Measurements from ENCODE around the gene PRKD2. TPM values are rescaled to one million over a fixed set of nuclear protein-coding genes. Genes with fewer than 3 reads are reported as not detected.

Gene PRKD2
- total RNA-seq (10 to 100 TPM in 1 of 2 donors, 1 to 10 TPM in 1; 8.5 to 14.4 TPM), polyA plus RNA-seq (10 to 100 TPM in 1 of 2 donors, 1 to 10 TPM in 1; 7.3 to 10.0 TPM)

GRCh38 chr19:46717034-46717715 is at the start of gene PRKD2:
Gene PRKD2 (minus strand): TSS chr19:46717114. CDS start chr19:46716370, 744 bp downstream.
- peaks cover 5 to 23% (median 7%) of the 10 kb centered on the region in 4 donors for H3K36me3 ChIP-seq (ENCODE audit: control insufficient read depth in 4 of 4, insufficient read depth in 3 of 4, low read depth in 1 of 4, low read length in 3 of 4)
- H3K9ac ChIP-seq (ENCODE audit: low read depth in 1 of 2, low read length in 2 of 2): peak within 1 kb of the TSS; percentile 93 to 95
- H3K4me3 ChIP-seq (ENCODE audit: low read depth in 1 of 3, low read length in 3 of 3): peak within 1 kb of the TSS; percentile 76 to 88 (median 77)
- TF ChIP-seq YY1 (IDR thresholded peaks at IDR 0.05) (no peak), GABPA (IDR thresholded peaks at IDR 0.05 in 1 of 2, conservative IDR thresholded peaks at IDR 0.05 in 1 of 2) (peak in 1 of 2 donors; percentile 51)
- WGBS: 1% methylated on average over 52 of the region's 52 CpGs
- H3K27me3 ChIP-seq (ENCODE audit: control insufficient read depth in 4 of 4, insufficient read depth in 4 of 4, low read length in 3 of 4): no peaks in the 10 kb centered on the region
- H3K4me1 ChIP-seq (ENCODE audit: control insufficient read depth in 4 of 4, insufficient read depth in 4 of 4, low read length in 3 of 4): peaks cover 0 to 28% (median 19%) of the 10 kb centered on the region in 4 donors
- no peaks in the 10 kb centered on the region for H3K9me3 ChIP-seq (ENCODE audit: control insufficient read depth in 4 of 4, low read length in 3 of 4)
- DNase-seq (ENCODE audit: low spot score): peak; percentile 92
- H3K27ac ChIP-seq (ENCODE audit: low read depth in 1 of 2, low read length in 2 of 2): peak within 1 kb of the TSS; percentile 89 to 96

GRCh38 chr19:46764817-46765291 is 47.9 kb upstream of the PRKD2 start:
- H3K9me3 ChIP-seq (ENCODE audit: control insufficient read depth in 4 of 4, low read length in 3 of 4): no peaks in the 10 kb centered on the region
- 61% methylated on average over 11 of the region's 11 CpGs for WGBS
- TF ChIP-seq CTCF (IDR thresholded peaks at IDR 0.05; ENCODE audit: low read depth, low read length, missing input control) (no peak), ATF3 (IDR thresholded peaks at IDR 0.05) (no peak), GABPA (IDR thresholded peaks at IDR 0.05 in 1 of 2, conservative IDR thresholded peaks at IDR 0.05 in 1 of 2) (no peak), SP1 (IDR thresholded peaks at IDR 0.05) (no peak)
- H3K9ac ChIP-seq (ENCODE audit: low read depth in 1 of 2, low read length in 2 of 2): no peak overlapping the region
- H3K27ac ChIP-seq (ENCODE audit: low read depth in 1 of 2, low read length in 2 of 2): no peak overlapping the region
- no peaks in the 10 kb centered on the region for H3K36me3 ChIP-seq (ENCODE audit: control insufficient read depth in 4 of 4, insufficient read depth in 3 of 4, low read depth in 1 of 4, low read length in 3 of 4)
- H3K4me1 ChIP-seq (ENCODE audit: control insufficient read depth in 4 of 4, insufficient read depth in 4 of 4, low read length in 3 of 4): peaks cover 0 to 5% (median 3%) of the 10 kb centered on the region in 4 donors
- DNase-seq (ENCODE audit: low spot score): no peak
- H3K27me3 ChIP-seq (ENCODE audit: control insufficient read depth in 4 of 4, insufficient read depth in 4 of 4, low read length in 3 of 4): no peaks in the 10 kb centered on the region
- no peak overlapping the region for H3K4me3 ChIP-seq (ENCODE audit: low read depth in 1 of 3, low read length in 3 of 3)

- H3K9me3 ChIP-seq (ENCODE audit: control insufficient read depth in 4 of 4, low read length in 3 of 4): no peaks in the 10 kb centered on the region
- H3K4me3 ChIP-seq (ENCODE audit: low read depth in 1 of 3, low read length in 3 of 3): no peak overlapping the region
- H3K36me3 ChIP-seq (ENCODE audit: control insufficient read depth in 4 of 4, insufficient read depth in 3 of 4, low read depth in 1 of 4, low read length in 3 of 4): no peaks in the 10 kb centered on the region
- no peak for DNase-seq (ENCODE audit: low spot score)
- no peak overlapping the region for H3K9ac ChIP-seq (ENCODE audit: low read depth in 1 of 2, low read length in 2 of 2)
- H3K27me3 ChIP-seq (ENCODE audit: control insufficient read depth in 4 of 4, insufficient read depth in 4 of 4, low read length in 3 of 4): no peaks in the 10 kb centered on the region
- H3K4me1 ChIP-seq (ENCODE audit: control insufficient read depth in 4 of 4, insufficient read depth in 4 of 4, low read length in 3 of 4): peaks cover 0 to 6% (median 3%) of the 10 kb centered on the region in 4 donors
- 76% methylated on average over 6 of the region's 6 CpGs for WGBS
- H3K27ac ChIP-seq (ENCODE audit: low read depth in 1 of 2, low read length in 2 of 2): no peak overlapping the region
- no peak for TF ChIP-seq ATF3 (IDR thresholded peaks at IDR 0.05)
- no peak for TF ChIP-seq YY1 (IDR thresholded peaks at IDR 0.05)
- no peak for TF ChIP-seq MAX (IDR thresholded peaks at IDR 0.05)
- TF ChIP-seq FOXA1 (IDR thresholded peaks at IDR 0.05): no peak
- TF ChIP-seq HNF4G (IDR thresholded peaks at IDR 0.05): no peak
- no peak for TF ChIP-seq RAD21 (IDR thresholded peaks at IDR 0.05)
- no peak for TF ChIP-seq TAF1 (conservative IDR thresholded peaks at IDR 0.05)
- TF ChIP-seq EGR1 (IDR thresholded peaks at IDR 0.05; ENCODE audit: low read depth in 2 of 2): no peak
- TF ChIP-seq NR2F2 (IDR thresholded peaks at IDR 0.05): no peak
- no peak for TF ChIP-seq RXRA (IDR thresholded peaks at IDR 0.05)
- no peak for TF ChIP-seq FOXA2 (IDR thresholded peaks at IDR 0.05)
- no peak for TF ChIP-seq CTCF (IDR thresholded peaks at IDR 0.05; ENCODE audit: low read depth, low read length, missing input control)
- no peak for TF ChIP-seq HNF4A (conservative IDR thresholded peaks at IDR 0.05)
- TF ChIP-seq JUND (IDR thresholded peaks at IDR 0.05): no peak
- TF ChIP-seq SP1 (IDR thresholded peaks at IDR 0.05): no peak
- TF ChIP-seq REST (IDR thresholded peaks at IDR 0.05): no peak
Measured at GRCh38 chr19:46762245-46762890, 45.5 kb upstream of the PRKD2 start.

Measured in liver (tissue), 9 donors.